Measurements from ENCODE around the gene MYLK. TPM values are rescaled to one million over a fixed set of nuclear protein-coding genes. Genes with fewer than 3 reads are reported as not detected.

Gene MYLK
- total RNA-seq, 1 experiment from 2014 or later = 23.0 TPM

GRCh38 chr3:123803521-123803920, 80.6 kb downstream of the MYLK start:
- no peak for DNase-seq
- Histone ChIP-seq H3K4me1 (peaks cover 21% of the 10 kb centered on the region), H3K36me3 (ENCODE audit: control insufficient read depth, insufficient read depth, low read length) (no peaks in the 10 kb centered on the region; the same call in 1 of the 2 replicates), H3K9me3 (no peaks in the 10 kb centered on the region), H3K4me3 (ENCODE audit: low read depth, low read length) (no peak overlapping the region), H3K27me3 (replicated peaks; ENCODE audit: control insufficient read depth, insufficient read depth, low read length) (no peaks in the 10 kb centered on the region)
- Mint-ChIP-seq H3K27me3 (ENCODE audit: insufficient read depth, unreplicated experiment) (no peaks in the 10 kb centered on the region), H3K4me3 (ENCODE audit: unreplicated experiment) (no peak overlapping the region), H3K36me3 (ENCODE audit: insufficient read depth, unreplicated experiment) (no peaks in the 10 kb centered on the region), H3K9me3 (ENCODE audit: unreplicated experiment) (no peaks in the 10 kb centered on the region), H3K4me1 (ENCODE audit: low read depth, unreplicated experiment) (peaks cover 11% of the 10 kb centered on the region), H3K27ac (ENCODE audit: unreplicated experiment) (no peak overlapping the region)
- TF ChIP-seq, protein P1, sequence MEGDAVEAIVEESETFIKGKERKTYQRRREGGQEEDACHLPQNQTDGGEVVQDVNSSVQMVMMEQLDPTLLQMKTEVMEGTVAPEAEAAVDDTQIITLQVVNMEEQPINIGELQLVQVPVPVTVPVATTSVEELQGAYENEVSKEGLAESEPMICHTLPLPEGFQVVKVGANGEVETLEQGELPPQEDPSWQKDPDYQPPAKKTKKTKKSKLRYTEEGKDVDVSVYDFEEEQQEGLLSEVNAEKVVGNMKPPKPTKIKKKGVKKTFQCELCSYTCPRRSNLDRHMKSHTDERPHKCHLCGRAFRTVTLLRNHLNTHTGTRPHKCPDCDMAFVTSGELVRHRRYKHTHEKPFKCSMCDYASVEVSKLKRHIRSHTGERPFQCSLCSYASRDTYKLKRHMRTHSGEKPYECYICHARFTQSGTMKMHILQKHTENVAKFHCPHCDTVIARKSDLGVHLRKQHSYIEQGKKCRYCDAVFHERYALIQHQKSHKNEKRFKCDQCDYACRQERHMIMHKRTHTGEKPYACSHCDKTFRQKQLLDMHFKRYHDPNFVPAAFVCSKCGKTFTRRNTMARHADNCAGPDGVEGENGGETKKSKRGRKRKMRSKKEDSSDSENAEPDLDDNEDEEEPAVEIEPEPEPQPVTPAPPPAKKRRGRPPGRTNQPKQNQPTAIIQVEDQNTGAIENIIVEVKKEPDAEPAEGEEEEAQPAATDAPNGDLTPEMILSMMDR (IDR thresholded peaks at IDR 0.05; ENCODE audit: insufficient read depth in 1 of 2, low read depth in 1 of 2, low read length in 1 of 2, severe bottlenecking in 1 of 2, unreplicated experiment in 1 of 2) = no peak
- intact Hi-C loops (cut with micrococcal nuclease; ENCODE audit: unreplicated experiment) = no loop called here
- BruUV-seq (replicated peaks) = no TSS peak
- ChIA-PET CTCF (interaction anchor here (0.7 to 1.3 kb wide), 5 partner anchors 15 to 80 kb away, joined by 3 to 7 read pairs (median 4); no protein-coding TSS in a partner anchor), POLR2A (interaction anchor here (0.6 kb wide), 1 partner anchor 99 kb away, joined by 3 read pairs; no protein-coding TSS in a partner anchor)

DNA sequence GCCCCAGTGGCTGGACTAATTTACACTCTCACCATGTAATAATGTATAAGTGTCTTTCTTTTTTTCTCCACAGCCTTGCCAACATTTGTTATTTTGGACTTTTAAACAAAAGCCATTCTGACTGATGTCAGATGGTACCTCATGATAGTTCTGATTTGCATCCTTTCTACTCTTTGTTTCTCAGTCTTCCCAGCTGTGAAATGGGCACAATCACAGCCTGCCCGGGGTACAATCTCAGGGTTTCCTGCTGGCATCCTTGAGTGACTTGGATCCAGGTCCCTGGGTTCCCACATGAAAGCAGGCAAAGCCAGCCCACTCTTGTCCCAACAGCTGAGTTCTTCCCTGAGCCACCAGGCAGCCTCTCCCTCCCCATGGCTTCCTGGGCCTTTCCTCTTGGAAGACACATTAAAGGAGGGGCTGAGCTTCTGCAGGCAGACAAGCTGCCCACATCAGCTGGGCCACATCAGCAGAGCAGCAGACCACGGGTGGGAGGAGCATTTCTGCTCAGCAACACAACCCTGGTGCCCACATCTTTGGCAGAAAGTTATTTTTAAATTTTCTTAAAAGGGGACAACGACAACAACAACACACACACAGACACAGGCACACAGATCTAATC, 82.0 kb downstream of the MYLK start:
- H3K9me3 ChIP-seq = no peaks in the 10 kb centered on the region
- intact Hi-C loops (cut with micrococcal nuclease; ENCODE audit: unreplicated experiment) = no loop called here
- no peak overlapping the region for H3K4me3 ChIP-seq (ENCODE audit: low read depth, low read length)
- no peak overlapping the region for H3K27ac Mint-ChIP-seq (ENCODE audit: unreplicated experiment)
- no peaks in the 10 kb centered on the region for H3K36me3 Mint-ChIP-seq (ENCODE audit: insufficient read depth, unreplicated experiment)
- TF ChIP-seq, protein P1 (IDR thresholded peaks at IDR 0.05; ENCODE audit: insufficient read depth in 1 of 2, low read depth in 1 of 2, low read length in 1 of 2, severe bottlenecking in 1 of 2, unreplicated experiment in 1 of 2) = no peak
- no peak overlapping the region for H3K4me3 Mint-ChIP-seq (ENCODE audit: unreplicated experiment)
- ChIA-PET CTCF (no interaction called here), POLR2A (no interaction called here)
- DNase-seq = no peak
- H3K4me1 Mint-ChIP-seq (ENCODE audit: low read depth, unreplicated experiment) = peaks cover 13% of the 10 kb centered on the region
- peaks cover 11% of the 10 kb centered on the region for H3K4me1 ChIP-seq
- H3K9me3 Mint-ChIP-seq (ENCODE audit: unreplicated experiment) = no peaks in the 10 kb centered on the region
- no TSS peak for BruUV-seq (replicated peaks)
- H3K36me3 ChIP-seq (ENCODE audit: control insufficient read depth, insufficient read depth, low read length) = no peaks in the 10 kb centered on the region; the same call in 1 of the 2 replicates
- H3K27me3 Mint-ChIP-seq (ENCODE audit: insufficient read depth, unreplicated experiment) = no peaks in the 10 kb centered on the region
- H3K27me3 ChIP-seq (replicated peaks; ENCODE audit: control insufficient read depth, insufficient read depth, low read length) = no peaks in the 10 kb centered on the region

- CTCF ChIA-PET = no interaction called here
- H3K36me3 ChIP-seq (ENCODE audit: control insufficient read depth, insufficient read depth, low read length) = no peaks in the 10 kb centered on the region; the same call in 1 of the 2 replicates
- TF ChIP-seq, protein P1 (IDR thresholded peaks at IDR 0.05; ENCODE audit: insufficient read depth in 1 of 2, low read depth in 1 of 2, low read length in 1 of 2, severe bottlenecking in 1 of 2, unreplicated experiment in 1 of 2) = no peak
Measured at GRCh38 chr3:123801474-123801873, 82.7 kb downstream of the MYLK start.

More at GRCh38 chr3:123801474-123801873, 82.7 kb downstream of the MYLK start:
- H3K4me1 ChIP-seq = peaks cover 12% of the 10 kb centered on the region
- BruUV-seq (replicated peaks) = no TSS peak
- H3K27me3 Mint-ChIP-seq (ENCODE audit: insufficient read depth, unreplicated experiment) = no peaks in the 10 kb centered on the region
- POLR2A ChIA-PET = no interaction called here
- intact Hi-C loops (cut with micrococcal nuclease; ENCODE audit: unreplicated experiment) = no loop called here
- H3K4me3 ChIP-seq (ENCODE audit: low read depth, low read length) = no peak overlapping the region
- no peaks in the 10 kb centered on the region for H3K9me3 Mint-ChIP-seq (ENCODE audit: unreplicated experiment)
- H3K4me1 Mint-ChIP-seq (ENCODE audit: low read depth, unreplicated experiment) = peaks cover 13% of the 10 kb centered on the region
- H3K9me3 ChIP-seq = no peaks in the 10 kb centered on the region; the same call in 1 of the 2 replicates
- H3K27ac Mint-ChIP-seq (ENCODE audit: unreplicated experiment) = no peak overlapping the region
- no peak overlapping the region for H3K4me3 Mint-ChIP-seq (ENCODE audit: unreplicated experiment)
- DNase-seq = no peak
- no peaks in the 10 kb centered on the region for H3K27me3 ChIP-seq (replicated peaks; ENCODE audit: control insufficient read depth, insufficient read depth, low read length)
- H3K36me3 Mint-ChIP-seq (ENCODE audit: insufficient read depth, unreplicated experiment) = no peaks in the 10 kb centered on the region

Measured in Caco-2 (cell line).